Measurements from ENCODE around the gene NFIC.
"Not testable (repeated sequence)": the region's sequence is repeated elsewhere in the genome, so short reads cannot be mapped to it uniquely, and the experiment has no call there.

Gene NFIC

DNA sequence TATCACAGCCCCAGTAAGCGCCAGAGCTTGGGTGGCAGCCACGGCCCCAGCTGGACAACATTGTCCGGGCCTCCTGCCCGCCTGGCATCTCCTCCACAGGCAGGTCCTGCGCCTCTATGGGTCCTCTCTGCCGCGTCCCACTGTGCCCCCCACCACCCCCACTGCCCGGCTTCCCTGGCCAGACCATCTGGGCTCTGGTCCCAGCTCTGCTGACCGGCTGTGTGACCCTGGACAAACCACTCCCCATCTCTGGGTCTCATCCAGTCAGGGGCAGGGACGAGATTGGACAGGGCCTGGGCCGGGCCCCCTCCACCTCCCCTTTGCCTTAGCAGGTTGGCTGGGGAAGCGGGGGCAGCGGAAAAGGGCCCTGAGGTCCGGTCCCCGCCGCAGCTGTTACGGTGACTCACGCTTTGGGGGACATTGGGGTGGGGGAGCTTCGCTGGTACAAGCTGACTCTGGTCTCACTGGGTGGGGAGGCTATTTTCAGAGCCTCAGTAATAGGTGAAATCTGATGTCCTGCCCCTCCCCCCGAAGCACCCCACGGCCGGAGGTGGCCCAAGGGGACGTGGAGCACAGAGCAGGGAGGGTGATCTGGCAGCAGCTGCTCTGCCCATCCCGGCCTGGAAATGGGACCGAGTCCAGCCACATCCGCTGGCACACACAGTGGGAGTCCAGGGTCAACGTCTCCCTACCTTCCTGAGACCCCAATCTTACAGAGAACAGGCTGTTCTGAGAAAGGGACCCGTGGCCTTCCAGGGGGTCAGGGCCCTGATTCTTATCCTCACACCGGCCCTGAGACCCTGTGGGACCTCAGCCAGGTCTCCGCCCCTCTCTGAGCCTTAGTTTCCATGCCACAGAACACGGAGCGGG, 9.1 kb downstream of the NFIC start:
- no peak for DNase-seq

DNA sequence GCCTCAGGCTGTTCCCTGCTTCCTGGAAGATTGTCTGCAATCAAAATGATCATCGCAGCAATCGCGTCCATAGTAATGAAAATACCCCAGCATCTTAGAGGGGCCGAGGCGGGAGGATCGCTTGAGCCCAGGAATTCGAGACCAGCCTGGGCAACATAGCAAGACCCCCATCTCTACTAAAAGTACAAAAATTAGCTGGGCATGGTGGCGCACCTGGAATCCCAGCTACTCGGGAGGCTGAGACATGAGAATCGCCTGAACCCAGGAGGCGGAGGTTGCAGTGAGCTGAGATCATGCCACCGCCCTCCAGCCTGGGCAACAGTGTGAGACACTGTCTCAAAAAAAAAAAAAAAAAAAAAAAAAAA, 9.7 kb downstream of the NFIC start:
- not testable (repeated sequence) for DNase-seq

DNA sequence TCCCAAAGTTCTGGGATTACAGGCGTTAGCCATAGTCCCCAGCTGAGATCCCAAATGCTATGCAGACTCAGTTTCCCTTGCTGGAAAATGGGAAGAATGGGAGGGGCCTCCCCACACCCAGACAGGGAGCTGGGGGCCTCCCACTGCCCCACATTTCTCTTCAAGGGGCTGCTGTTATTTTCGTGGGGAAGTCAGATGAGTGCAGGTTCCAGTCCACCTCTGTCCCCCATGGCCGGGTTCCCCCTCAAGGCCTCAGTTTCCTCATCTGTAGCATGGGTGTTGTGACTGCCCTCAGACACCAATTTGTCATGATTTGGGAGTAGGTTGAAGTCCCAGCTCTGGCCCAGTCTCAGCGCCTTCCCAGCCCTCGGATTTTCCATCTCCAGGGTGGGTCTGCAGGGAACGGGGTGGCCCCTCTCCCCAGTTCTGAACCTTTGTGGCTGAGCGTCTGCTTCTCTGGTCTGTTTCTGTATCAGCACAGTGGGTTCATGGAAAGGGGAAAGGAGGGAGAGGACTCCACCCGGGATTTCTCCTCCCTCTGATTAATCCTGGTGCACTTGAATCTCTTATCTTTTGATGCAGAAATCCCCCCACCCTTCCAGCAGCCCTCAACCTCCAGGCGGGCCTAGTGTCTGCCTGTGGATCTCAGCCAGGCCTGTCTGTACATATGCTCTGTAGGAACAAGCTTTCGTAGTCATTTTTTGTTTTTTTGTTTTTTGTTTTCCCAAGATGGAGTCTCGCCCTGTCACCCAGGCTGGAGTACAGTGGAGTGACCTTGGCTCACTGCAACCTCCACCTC, 12.2 kb downstream of the NFIC start:
- no peak for DNase-seq

DNA sequence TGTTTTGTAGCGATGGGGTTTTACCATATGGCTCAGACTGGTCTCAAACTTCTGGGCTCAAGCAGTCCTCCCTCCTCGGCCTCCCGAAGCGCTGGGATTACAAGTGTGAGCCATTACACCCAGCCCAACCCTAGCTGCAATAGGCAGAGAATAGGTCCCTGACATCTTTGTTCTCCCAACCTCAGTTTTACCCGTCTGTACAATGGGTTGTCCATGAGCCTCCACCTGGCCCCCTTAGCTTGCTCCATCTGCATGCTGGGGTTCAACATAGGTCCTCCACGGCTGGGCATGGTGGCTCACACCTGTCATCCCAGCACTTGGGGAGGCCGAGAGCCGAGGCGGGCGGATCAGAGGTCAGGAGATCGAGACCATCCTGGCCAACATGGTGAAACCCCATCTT, 14.4 kb downstream of the NFIC start:
- no peak for DNase-seq

DNA sequence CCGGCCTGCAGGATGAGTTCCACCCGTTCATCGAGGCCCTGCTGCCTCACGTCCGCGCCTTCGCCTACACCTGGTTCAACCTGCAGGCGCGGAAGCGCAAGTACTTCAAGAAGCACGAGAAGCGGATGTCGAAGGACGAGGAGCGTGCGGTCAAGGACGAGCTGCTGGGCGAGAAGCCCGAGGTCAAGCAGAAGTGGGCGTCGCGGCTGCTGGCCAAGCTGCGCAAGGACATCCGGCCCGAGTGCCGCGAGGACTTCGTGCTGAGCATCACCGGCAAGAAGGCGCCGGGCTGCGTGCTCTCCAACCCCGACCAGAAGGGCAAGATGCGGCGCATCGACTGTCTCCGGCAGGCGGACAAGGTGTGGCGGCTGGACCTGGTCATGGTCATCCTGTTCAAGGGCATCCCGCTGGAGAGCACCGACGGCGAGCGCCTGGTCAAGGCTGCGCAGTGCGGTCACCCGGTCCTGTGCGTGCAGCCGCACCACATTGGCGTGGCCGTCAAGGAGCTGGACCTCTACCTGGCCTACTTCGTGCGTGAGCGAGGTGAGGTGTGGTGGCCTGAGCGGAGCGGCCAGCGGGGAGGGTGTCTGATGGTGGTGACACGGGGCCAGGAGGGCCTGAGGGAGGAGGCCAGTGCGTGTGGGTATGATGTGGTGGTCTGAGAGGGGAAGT, 15.5 kb downstream of the NFIC start:
- no peak for DNase-seq

DNA sequence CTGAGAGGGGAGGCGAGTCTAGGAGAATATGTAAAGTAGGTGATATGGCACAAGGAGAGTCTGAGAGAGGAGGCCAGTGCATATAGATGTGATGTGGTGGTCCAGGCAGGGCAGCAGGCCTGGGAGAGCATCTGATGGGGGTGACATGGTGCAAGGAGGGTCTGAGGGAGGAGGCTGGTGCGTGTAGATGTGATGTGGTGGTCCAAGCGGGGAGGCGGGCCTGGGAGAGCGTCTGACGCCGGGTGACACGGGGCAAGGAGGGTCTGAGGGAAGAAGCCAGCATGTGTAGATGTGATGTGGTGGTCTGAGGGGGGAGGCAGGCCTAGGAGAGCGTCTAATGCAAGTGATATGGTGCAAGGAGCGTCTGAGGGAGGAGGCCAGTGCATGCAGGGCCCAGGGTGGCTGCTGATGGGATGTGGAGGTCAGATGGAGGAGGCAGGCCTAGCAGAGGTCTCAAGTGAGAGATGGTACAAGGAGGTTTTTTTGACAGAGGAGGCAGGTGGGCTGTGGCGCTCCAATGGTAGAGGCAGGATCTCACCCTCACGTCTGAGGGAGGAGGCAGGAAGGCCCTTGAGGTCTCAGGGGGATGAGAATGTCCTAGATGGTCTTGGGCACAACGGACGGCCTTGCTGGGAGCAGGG, 16.2 kb downstream of the NFIC start:
- no peak for DNase-seq

DNA sequence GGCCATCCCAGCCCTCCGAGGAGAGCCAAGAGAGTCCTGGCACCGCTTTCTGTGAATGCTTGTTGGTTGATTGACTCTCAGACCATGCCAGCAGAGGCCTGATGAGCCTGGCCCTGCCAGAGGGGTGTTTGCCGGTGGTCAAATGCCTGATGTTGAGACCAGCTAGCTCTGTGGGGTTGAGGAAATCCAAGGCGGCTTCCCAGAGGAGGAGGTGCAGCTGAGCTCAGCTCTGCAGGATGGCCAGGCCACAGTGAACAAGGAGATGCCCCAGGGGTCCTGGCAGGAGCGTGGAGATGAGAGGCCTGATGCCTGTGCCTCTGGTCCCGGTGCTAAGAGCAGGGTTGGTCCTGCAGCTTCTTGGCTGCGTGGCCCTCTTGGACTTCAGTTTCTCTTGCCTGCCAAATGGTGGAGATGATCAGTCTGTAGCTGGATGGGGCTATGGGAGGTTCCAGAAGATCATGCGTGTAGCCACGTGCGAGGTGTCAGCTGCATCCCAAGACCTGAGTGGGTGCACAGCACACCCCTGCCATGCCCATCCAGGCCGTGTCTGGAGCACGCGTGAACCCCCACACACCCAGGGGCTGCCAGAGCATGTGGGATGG, 16.8 kb downstream of the NFIC start:
- DNase-seq, result no peak

DNA sequence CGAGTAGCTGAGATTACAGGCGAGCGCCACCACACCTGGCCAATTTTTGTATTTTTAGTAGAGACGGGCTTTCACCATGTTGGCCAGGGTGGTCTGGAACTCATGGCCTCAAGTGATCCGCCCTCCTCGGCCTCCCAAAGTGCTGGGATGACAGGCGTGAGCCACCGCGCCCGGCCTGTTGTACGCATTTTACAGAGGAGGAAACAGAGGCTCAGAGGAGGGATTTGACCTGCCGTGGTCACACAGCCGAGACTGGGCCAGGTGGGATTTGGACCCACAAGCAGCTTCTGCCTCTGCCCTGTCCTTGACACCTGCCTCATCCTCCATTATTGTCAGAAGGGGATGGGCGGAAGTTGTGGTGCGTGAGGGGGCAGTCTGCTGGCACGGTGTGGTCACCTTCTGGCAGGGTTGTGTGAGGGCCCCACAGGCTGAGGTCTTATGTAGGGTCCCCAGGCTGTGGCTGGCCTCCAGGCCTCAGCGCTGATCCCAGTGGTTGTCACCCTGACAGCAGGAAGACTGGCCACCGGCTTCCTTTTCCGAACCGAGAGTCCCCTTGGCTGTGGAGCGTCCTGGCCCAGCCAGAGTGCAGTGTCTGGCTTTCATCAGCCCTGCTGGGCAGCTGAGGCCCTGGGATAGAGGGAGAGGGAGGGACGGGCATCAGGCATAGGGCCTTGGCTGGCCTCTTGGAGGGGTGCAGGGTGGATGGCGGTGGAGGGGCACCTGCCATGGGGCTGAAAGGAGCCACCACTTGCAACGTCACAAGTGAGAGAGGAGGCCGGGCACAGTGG, 20.3 kb downstream of the NFIC start:
- DNase-seq, result no peak

DNA sequence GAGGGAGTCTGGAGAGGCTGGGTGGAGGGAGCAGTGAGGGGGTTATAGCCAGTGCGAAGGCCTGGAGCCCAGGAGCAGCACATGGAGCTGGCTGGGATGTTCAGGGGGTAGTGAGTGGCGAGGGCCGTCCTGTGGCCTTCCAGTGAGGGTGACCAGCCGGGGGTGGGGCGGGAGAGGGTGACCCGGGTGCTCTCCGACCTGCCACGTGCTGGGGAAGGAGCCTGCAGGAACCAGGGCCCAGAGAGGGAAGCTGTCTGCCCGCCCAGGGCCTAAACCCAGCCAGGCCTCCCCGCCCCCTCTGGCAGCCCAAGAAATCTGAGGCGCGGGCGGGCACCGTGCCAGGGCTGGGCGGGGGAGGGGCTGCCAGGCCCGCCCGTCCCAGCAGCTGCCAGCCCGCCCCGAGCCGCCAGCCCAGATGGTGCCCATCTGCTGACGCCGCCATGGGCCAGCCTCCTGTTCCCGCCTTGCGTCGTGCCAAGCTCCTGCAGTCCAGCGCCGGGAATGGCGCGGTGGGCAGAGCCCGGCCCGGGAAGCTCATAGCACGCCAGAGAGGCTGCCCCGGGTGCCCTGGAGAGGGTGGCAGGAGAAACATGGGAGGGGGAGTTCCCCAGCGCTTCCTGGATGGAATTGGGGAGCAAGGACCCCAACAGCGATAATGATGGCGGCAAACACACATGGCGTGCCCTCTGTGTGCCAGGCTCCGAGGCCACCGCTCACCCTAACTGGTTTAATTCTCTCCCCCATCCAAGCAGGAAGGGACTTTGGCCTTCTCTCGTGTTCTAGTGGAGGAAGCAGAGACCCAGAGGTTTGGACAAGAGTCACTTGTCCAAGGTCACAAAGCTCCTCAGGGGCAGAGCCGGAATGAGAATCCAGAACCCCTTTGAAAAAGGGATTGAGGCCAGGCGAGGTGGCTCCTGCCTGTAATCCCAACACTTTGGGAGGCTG, 21.5 kb downstream of the NFIC start:
- DNase-seq, result peak; percentile 81

DNA sequence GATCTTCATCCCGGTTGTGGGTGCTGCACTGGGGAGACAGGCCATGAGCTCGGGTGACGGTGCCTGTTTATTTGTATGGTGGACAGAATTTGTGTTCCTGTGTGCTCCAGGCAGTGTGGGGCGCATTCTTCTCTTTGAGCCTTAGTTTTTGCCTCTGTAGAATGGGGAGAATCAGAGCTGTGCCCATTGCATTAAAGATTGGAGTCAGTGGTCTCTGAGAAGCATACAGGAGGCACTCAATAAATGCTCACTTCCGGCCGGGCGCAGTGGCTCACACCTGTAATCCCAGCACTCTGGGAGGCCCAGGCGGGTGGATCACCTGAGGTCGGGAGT, 23.0 kb downstream of the NFIC start:
- no peak for DNase-seq

DNA sequence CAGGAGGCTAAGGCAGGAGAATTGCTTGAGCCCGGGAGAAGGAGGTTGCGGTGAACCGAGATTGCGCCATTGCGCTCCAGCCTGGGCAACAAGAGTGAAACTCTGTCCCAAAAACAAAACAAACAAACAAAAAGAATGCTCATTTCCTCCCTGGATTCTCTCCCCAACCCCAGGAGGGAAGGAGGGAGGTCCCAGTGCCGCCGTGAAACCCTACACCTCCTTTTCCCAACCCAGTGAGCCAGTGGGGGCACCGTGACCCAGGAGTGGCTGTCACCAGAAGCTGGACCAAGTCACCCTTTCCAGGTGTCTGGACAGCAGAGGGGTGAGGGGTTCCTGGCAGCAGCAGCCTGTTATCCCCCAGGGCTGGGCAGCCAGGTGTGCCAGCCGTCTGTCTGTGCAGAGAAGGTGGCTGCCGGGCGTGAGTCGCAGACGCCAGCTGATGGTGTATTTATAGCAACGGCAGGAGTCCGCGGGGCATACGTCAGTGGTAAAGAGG, 23.5 kb downstream of the NFIC start:
- DNase-seq, result peak; percentile 33

DNA sequence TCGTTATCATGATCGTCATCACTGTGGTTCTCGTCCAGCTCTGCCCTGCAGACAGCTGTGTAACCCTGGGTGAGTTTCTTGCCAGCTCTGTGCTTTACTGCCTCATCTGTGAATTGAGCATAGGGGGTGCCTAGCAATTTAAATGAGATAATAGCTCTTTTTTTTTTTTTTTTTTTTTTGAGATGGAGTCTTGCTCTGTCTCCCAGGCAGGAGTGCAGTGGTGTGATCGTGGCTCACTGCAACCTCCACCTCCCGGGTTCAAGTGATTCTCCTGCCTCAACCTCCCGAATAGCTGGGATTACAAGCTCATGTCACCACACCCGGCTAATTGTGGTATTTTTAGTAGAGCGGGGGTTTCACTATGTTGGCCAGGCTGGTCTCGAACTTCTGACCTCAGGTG, 25.5 kb downstream of the NFIC start:
- DNase-seq, result not testable (repeated sequence)

DNA sequence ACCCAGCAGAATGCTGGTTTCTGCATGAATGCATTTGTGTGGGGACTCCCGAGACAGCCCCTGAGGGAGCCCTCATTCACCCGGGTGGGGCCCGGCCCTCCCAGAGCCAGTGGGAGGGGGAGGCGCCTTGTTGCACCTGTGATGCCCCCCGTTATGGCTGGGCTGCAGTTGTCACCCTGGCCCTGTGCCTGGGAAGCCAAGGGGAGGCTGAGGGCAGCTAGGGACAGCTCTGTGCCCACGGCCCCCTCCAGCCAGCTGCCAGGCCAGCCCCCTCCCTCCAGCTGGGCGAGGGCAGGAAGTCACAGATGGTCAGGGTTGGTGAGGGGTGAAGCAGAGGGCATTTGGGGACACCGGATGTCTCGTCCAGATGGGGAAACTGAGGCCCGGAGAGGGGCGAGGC, 26.1 kb downstream of the NFIC start:
- DNase-seq, result no peak

DNA sequence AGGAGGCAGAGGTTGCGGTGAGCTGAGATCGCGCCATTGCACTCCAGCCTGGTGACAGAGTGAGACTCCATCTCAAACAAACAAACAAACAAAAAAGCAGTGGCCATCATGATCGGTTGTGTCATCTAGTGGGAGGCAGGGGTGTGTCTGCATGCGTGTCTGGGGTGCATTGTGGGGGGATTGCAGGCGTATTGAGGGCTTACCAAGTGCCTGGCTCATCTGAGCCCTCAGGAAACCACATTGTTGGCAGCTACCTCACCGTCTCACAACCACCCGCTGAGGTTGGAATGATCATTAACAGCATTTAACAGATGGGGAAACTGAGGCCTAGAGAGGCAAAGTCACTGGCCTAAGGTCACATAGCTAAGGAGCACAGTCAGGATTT, 30.5 kb downstream of the NFIC start:
- no peak for DNase-seq

DNA sequence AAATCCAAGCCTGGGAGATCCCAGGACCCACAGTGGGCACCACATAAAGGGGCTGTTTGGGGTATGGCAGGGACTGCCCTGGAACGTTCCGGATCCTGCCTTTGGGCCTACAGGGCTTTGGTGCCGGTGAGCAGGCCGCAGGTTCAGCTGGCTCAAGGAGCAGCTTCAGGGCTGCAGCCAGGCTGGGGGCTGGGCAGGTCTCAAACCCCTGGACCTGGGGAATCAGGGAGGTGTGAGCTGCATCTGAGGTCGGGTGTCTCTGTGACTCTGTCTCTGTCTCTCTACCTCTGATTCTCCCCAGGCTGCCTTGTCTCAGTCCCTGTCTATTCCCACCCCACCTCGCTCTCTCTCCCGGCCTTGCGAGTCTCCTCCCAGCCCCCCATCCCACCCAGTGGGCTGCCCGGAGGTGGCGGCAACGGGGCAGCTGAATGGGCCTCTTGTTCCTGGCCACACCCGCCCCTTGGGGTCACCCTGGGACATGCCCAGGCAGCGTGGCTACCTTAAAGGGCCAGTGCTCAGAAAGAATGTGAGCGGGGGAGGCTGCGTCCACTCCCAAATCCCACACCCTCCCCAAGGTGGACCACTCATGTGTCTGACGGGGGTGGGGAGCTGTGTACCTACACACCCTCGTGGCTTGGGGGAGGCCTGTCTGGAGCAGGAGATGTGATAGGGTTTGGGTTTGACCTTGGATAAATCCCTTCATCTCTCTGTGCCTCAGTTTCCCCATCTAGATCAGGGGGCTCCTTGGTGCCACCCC, 31.1 kb downstream of the NFIC start:
- no peak for DNase-seq

DNA sequence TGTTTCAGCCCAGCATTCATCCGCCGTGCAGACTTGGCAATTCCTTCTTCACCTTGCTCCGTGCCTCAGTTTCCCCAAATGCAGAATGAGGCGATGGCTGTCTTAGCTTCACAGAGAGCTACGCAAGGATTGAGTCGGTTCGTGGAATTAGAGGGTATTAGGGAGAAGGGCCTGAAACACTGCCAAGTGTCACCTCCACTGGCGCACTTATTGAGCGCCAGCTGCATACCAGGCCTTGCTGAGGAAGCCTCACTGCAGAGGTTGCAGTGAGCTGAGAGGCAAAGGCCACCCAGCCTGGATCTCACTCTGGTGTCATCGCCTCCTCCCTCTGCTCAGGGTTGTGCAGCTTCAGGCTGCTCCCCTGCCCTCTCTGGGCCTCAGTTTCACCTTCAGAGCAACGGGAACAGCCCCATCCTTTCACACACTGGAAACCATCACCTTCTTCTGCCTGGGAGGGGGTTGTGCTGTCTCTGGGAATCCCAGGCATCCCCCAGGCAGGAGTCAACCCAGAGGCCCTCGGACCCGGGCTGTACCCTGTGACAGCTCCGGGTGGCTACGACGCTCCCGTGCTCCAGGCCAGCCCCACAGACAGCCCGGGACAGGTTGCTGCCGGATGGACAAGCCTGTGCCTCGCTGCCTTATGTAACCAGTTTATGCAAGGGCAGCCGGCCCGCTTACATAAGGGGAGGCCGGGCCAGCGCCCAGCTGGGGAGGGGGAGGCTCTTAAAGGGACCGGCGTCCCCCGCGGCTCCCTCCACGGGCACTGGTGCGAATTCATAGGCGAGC, 31.9 kb downstream of the NFIC start:
- no peak for DNase-seq

DNA sequence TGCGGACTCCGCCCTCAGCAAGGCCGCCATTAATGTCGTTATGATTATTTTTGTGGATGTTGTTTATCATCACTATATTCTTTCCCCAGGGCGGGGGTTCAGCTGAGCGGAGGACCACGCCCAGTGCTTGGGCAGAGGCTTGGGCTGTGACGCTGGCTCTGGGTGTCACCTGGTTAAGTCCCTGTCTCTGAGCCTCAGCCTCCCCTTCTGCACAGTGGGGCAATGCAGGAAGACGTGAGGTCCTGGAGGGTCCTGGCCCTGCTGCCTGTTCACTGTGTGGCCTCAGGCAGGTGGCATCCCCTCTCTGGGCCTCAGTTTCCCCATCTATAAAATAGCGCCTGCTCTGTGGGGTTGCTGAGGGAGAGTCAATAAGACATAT, 32.5 kb downstream of the NFIC start:
- DNase-seq, result no peak

DNA sequence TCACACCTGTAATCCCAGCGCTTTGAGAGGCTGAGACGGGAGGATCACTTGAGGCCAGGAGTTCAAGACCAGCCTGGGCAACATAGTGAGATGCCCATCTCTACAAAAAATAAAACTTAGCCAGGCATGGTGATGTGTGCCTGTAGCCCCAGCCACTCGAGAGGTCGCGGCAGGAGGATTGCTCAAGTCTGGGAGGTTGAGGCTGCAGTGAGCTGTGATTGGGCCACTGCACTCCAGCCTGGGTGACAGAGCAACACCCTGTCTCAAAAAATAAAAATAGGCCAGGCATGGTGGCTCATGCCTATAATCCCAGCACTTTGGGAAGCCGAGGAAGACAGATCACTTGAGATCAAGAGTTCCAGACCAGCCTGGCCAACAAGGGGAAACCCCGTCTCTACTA, 32.9 kb downstream of the NFIC start:
- DNase-seq, result not testable (repeated sequence)
